GM18870 (cell line): Measurements from ENCODE around the gene PDE4B.
"Not testable (repeated sequence)": the region's sequence is repeated elsewhere in the genome, so short reads cannot be mapped to it uniquely, and the experiment has no call there.

Experiments used
- ATAC-seq: cut with Tn5 transposase; IDR thresholded peaks from one replicate; pipeline ENCODE4 v1.9.1; 2021; ENCODE audit warnings: moderate library complexity; ENCODE audit not compliant: unreplicated experiment

Gene PDE4B

GRCh38 chr1:66300280-66300971 is 507.7 kb downstream of the PDE4B start:
- ATAC-seq = no peak

GRCh38 chr1:66300972-66301451 is 508.3 kb downstream of the PDE4B start:
- ATAC-seq = peak; percentile 83

- no peak for ATAC-seq
Measured at GRCh38 chr1:66302184-66302742, 509.6 kb downstream of the PDE4B start.

- no peak for ATAC-seq
Measured at GRCh38 chr1:66302815-66303214, 510.1 kb downstream of the PDE4B start.

GRCh38 chr1:66303646-66304045 is 511.0 kb downstream of the PDE4B start:
- no peak for ATAC-seq

- no peak for ATAC-seq
Measured at GRCh38 chr1:66304128-66304527, 511.4 kb downstream of the PDE4B start.

- no peak for ATAC-seq
Measured at GRCh38 chr1:66305927-66306326, 513.2 kb downstream of the PDE4B start.

GRCh38 chr1:66309006-66309741 is 516.5 kb downstream of the PDE4B start:
- ATAC-seq = no peak

- ATAC-seq = no peak
Measured at GRCh38 chr1:66311092-66311491, 518.4 kb downstream of the PDE4B start.

- ATAC-seq = no peak
Measured at GRCh38 chr1:66311628-66312027, 518.9 kb downstream of the PDE4B start.

- no peak for ATAC-seq
Measured at GRCh38 chr1:66312271-66312990, 519.7 kb downstream of the PDE4B start.

GRCh38 chr1:66313429-66313828 is 520.7 kb downstream of the PDE4B start:
- ATAC-seq = no peak

- no peak for ATAC-seq
Measured at GRCh38 chr1:66315671-66316070, 523.0 kb downstream of the PDE4B start.

- ATAC-seq = no peak
Measured at GRCh38 chr1:66316464-66317247, 524.0 kb downstream of the PDE4B start.

- ATAC-seq = no peak
Measured at GRCh38 chr1:66317248-66317515, 524.5 kb downstream of the PDE4B start.

- no peak for ATAC-seq
Measured at GRCh38 chr1:66320231-66320630, 527.5 kb downstream of the PDE4B start.

- not testable (repeated sequence) for ATAC-seq
Measured at GRCh38 chr1:66322462-66322861, 529.8 kb downstream of the PDE4B start.

GRCh38 chr1:66323958-66324625 is 531.4 kb downstream of the PDE4B start:
- no peak for ATAC-seq

- no peak for ATAC-seq
Measured at GRCh38 chr1:66325594-66326380, 533.1 kb downstream of the PDE4B start.

- no peak for ATAC-seq
Measured at GRCh38 chr1:66326867-66327266, 534.2 kb downstream of the PDE4B start.
